NCI-H1092 treated with DMSO at 0.1 percent for 48 hours (cell line): Measurements from ENCODE around the gene ERAP2.
"Not testable (repeated sequence)": the region's sequence is repeated elsewhere in the genome, so short reads cannot be mapped to it uniquely, and the experiment has no call there.

Source experiments
- DNase-seq: peaks from one replicate; lab custom pipeline; 2025; lab: John Stamatoyannopoulos, UW

Gene ERAP2, protein sequence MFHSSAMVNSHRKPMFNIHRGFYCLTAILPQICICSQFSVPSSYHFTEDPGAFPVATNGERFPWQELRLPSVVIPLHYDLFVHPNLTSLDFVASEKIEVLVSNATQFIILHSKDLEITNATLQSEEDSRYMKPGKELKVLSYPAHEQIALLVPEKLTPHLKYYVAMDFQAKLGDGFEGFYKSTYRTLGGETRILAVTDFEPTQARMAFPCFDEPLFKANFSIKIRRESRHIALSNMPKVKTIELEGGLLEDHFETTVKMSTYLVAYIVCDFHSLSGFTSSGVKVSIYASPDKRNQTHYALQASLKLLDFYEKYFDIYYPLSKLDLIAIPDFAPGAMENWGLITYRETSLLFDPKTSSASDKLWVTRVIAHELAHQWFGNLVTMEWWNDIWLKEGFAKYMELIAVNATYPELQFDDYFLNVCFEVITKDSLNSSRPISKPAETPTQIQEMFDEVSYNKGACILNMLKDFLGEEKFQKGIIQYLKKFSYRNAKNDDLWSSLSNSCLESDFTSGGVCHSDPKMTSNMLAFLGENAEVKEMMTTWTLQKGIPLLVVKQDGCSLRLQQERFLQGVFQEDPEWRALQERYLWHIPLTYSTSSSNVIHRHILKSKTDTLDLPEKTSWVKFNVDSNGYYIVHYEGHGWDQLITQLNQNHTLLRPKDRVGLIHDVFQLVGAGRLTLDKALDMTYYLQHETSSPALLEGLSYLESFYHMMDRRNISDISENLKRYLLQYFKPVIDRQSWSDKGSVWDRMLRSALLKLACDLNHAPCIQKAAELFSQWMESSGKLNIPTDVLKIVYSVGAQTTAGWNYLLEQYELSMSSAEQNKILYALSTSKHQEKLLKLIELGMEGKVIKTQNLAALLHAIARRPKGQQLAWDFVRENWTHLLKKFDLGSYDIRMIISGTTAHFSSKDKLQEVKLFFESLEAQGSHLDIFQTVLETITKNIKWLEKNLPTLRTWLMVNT

DNA sequence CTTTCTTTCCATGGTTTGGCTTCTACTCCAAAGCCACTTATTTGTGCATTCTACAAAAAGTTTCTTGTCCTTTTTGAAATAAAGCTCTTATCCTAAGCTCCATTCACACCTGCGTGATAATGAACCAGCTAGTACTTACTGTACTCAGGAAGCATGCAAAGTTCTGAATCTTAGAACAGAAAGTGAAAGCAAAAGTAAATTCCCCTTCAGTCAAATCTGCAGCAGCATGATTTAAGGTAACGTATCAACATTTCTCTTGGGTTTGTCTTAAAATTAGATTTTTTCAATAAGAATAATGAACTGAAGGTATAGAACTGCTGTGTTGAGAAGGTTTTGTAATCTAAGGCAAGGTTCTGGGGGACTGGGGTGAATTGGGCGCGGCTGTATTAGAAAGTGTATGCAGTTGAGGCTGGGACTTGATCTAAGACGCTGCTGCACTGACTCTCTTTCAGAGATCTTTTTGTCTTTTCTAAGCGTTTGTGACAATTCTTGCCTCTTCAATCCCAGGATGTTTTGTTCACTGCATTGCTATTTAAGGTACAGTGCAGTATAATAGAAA is at the start of gene ERAP2:
Gene ERAP2, plus strand, starts transcription at position 209 of the 559 bp plus-strand sequence. CDS start 3,186 bp downstream, outside the sequence.
- DNase-seq: peak; percentile 29

DNA sequence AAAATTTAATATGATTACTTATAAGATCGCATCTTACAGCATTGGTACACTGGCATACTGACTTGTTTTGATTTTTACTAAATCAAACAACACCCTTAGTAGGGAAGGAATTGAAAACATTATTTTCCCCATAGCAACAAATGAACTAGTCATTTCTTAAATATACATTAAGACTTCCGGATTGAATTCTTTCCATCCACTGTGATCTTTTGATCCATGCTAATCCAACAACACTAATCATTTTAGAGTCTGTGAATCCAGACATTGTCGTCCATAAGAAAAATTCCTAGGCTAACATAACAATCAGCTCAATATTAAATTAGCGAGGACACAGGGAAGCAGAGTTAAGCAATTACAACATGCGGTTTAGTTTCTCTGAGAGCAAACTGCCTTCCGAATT is 47.0 kb upstream of the ERAP2 start:
- no peak for DNase-seq

DNA sequence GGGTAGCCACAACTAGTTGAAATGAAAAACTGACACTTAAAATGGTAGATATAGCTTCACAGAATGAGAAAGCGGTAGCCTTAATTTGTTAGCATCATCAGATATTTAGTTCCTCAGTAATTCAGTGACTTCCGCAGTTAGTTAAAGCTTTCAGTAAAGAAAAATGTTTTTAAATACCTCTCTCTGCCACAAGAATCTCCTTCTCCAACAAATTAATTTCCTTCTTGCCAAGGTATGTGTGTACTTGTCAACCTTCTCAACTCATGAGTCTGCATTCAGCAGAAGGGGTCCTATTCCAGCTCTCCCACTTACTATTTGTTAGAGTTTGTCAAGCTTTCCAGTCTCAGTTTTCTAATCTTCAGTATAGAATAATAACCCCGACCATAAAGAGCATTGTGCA is 42.3 kb upstream of the ERAP2 start:
- DNase-seq: no peak

DNA sequence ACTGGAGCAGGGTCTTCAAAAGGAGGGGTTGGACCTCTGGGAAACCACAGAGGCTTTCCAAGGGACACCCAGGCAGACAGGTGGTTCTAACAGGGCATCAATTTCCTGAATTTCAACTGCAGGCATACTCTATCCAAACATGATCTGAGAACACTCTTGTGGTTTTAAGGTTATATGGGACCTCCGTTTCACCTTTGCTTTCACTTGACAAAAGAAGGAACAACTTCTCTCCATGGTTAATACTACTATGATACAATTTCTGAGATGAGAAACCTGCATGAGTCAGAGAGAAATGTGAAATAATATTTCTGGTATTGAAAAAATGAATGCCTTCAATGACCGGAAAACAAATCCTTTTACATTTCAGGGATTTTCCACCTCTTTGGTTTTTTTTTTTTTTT is 40.5 kb upstream of the ERAP2 start:
- DNase-seq: no peak

DNA sequence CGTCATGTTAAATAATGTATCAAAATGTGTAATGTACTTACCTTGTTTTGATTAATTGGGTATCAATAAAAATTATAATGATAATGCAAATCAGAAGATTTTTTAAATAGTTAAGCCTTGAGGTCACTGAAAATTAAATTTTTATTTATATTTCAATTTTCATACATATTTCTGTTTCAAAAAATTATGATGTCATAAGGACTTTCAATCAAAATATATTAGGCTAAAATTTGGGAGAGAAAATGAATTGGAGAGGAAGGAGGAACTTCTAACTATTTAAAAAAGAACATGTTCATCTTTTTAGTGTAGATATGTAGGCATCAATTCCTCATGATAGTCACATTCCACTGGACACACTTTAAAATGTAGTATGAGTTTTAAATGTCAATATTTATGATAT is 39.5 kb upstream of the ERAP2 start:
- DNase-seq: no peak

DNA sequence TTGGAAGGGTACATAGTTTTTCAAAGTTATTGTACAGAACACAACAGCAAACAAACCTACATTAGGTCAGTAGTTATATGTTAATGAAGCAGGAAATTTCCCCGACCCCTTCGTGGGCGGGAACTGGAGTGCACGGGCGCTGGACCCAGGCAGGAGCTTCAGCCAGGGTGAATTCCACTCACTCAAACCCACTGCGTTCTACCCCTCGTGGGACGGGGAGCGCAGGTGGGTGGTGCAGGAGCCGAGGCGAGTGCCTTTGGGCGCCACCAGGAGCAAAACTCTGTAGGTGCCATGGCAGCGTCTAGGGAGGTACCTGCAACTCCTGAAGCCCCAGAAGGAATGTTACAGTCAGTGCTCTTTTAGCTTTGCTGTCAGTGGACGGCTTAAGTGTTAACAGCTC is 39.0 kb upstream of the ERAP2 start:
- DNase-seq: no peak

DNA sequence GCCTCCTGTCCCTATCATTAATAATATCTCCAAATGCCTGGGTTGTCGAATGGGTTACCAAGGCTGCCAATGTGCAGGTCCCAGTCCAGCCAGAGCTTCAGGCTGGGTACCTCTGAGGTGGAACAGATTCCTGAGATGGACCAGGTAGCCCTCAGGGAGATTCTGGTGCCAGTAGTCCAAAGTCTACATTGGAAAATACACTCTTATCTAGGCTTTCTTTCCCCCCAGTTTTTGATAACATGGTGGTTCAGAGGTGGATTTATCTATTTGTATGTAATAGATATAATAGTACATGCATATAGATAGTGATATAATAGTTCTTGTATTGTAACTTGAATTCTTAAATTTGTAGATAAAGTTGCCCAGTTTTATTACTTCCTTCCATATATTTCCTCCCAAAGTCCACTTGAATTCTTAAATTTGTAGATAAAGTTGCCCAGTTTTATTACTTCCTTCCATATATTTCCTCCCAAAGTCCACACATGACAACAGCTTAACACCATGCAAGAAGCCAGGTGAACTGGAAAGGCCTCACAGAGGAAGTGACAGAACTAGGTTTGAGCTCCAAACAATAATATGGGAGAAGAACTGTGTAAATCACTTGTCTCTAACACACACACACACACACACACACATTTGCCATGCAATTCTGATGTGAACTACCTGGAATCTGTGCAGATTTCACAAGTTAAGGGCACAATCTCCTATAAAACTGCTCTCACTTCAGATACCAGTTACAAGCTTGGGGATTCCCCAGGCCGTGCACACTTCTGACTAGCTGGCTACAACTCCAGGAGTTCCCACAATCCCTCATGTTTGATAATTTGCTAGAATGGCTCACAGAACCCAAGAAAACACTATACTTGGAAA is 37.9 kb upstream of the ERAP2 start:
- no peak for DNase-seq

DNA sequence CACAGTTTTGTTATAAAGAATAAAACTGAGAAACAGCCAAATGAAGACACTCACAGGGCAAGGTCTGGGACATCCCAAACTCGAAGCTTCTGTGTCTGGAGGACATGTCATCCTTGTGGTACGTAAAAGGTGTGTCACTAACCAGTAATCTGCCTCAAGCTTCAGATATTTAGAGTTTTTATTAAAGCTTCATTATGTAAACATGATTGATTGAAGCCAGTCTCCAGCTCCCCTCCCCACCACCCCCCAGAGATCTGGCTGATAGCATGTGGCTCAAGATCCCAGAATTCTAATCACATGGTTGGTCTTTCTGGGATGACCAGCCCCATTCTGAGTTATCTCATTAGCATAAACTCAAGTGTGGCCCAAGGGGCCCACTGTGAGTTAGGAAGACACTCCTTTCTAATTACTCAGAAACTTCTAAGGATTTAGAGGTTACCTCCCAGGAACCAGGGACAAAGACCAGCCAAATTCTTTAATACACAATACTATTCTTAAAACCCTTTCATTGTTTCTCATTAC is 37.2 kb upstream of the ERAP2 start:
- DNase-seq: no peak

DNA sequence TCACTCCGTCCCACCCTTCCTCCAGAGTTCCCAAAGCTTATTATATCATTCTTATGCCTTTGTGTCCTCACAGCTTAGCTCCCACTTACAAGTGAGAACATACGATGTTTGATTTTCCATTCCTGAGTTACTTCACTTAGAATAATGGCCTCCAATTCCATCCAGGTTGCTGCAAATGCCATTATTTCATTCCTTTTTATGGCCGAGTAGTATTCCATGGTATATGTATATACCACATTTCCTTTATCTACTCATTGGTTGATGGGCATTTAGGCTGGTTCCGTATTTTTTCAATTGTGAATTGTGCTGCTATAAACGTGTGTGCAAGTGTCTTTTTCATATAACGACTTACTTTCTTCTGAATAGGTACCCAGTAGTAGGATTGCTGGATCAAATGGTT is 34.4 kb upstream of the ERAP2 start:
- not testable (repeated sequence) for DNase-seq

DNA sequence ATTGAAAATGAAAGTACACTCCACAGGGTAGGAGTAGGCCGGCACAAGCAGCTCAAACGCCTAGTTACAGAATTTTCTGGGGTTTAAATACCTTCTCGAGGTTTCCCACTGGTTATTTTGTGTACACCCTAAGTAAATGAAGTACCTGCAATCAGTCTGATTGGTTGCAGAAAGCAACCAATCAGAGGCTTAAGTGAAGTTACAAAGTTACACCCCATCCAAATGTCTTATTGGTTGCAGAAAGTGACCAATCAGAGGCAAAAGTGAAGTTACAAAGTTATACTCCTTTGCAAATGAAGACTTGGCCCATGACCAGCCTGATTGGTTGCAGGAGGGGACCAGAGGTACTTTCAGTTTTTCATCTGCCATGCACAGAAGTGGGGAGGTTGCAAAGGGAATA is 33.2 kb upstream of the ERAP2 start:
- DNase-seq: no peak

DNA sequence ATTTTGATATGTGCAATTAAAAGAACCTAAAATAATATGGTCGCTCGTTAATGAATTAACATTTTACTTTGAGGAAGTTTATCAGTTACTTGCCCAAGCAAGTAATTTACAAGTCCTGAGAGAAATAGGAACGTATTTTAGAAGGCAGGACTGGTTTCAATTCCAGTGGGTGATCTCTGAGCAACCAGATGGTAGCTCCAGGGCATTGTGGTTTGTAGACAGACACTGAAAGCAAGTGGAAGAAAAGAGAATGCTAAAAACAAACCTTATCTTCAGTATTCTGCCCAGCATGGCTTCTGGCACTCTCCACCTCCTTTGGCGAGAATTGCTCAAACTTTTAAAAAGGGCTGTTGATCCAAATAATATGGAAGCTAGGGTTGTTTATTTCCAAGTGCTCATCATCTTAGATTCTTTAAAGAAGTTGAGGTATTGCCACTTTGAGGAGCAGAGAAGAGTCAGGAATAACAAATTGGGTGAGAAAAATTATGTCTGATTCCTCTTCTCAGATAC is 31.8 kb upstream of the ERAP2 start:
- no peak for DNase-seq

DNA sequence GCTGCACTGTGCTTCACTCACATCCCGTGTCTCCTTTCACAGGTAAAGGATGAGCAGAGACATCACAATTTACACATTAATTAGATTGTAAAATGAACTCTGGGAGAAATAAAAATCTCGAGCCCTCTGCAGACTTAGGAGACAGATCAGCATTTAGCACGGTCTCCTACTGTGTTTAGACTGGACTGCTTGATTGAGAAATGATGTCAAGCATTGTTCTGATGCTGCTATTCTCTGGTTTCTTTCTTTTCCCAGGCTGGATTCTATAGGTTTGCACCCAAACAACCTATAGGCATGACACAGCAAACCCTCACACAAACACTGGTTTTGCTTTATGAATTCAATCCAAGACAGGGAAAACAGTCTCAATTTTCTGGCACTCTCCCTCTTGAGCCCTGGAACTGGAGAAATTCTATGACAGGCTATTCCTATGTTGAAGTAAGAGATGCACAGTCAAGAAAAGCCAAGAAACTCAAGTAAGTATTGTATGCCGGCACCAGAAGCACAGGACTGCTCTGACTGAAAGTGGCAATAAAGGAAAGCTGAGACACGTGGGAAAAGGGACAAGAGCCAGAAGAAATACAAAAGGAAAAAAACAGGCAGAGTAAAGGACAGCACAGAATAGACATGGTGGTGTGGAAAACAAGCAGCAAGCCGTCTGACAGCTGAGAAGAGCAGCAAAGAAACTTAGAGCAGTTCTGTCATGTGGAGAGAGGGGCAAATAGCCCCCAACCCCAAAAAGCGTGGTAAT is 24.8 kb upstream of the ERAP2 start:
- no peak for DNase-seq

DNA sequence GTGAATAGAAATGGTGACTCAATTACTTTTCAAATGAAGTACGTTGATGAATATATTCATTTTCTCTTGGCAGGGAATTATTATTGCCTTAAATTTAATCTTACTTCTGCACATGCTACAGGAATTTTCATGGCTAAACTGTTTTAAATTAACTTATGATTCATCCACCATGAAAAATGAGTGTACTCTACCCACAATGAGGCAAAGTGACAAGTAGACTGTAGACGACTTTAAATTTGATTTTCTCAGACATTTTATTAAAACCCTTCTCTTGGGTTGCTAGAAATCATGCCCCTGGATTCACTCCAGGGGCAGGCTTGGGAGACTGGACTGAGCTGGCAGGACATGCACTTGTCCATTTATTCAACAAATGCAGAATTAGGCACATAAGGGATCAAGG is 23.5 kb upstream of the ERAP2 start:
- DNase-seq: no peak

DNA sequence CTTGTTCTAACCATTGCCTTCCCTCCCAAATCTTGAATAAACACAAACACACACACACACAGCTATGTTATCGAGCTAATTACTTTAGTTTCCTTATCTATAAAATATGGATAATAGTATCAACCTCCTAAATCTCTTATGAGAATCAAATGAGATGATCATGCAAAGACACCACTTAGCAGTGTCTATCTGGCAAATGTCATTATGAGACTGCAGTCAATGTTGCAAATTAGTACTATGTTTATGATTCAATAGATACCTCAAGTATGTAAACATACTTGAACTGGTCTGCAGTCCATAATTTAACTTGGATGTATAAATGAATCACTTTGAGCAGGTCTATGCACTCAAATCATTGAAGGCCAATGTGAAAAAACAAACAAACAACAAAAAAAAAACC is 22.2 kb upstream of the ERAP2 start:
- no peak for DNase-seq

DNA sequence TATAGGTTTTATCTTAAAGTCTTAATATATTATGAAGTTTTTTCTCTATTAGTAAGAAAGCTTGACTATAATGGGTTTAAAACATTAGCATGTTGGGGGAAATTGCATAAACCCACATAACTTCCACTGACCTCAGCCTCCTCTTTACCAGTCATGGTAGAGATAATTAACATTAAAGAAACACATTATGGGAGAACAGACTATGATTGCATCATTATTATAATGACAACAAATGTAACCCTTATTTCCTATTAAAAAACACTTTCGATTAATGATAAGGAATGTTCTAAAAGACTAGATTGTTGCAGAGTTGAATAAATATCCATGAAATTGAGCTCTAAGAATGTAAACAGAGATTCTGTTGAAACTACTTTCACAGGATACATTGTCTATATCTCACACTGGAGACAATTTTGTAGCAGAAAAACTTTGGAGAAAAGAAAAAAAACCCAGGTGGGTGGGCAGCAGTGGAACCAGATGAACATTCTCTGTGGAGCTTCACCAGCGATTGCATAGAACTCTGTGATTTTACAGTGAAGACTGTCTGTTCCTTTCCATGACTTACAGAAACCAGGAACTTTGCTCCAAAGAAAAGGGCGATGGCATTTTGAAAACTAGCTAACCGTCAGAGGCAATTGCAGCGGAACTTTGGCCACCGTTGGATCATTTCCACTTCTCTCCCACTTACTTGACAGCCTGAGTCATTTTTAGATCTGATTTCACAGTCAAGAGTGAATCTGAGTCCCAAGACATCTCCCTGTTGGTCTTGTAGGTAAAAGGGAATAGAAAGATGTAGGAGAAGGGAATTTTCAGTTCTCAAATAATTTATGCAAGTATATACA is 21.0 kb upstream of the ERAP2 start:
- no peak for DNase-seq

DNA sequence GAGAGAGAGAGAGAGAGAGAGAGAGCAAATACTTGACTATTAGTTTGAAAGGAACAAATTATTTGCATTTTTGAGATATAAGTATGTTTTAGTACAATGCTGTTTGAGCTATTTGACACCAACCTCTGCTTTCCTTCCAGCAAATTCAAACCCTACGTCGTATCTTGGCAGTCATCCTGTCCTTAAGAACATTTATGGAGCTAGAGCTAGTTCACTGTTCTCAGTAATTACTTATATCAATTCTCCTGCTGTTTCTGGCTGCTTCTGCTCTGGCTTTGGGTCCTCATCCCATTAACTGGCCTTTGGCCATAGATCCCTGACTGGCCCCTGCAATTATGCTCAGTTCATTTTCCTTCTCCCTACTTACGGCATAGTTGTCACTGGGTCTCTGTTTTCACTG is 19.9 kb upstream of the ERAP2 start:
- DNase-seq: peak; percentile 7

DNA sequence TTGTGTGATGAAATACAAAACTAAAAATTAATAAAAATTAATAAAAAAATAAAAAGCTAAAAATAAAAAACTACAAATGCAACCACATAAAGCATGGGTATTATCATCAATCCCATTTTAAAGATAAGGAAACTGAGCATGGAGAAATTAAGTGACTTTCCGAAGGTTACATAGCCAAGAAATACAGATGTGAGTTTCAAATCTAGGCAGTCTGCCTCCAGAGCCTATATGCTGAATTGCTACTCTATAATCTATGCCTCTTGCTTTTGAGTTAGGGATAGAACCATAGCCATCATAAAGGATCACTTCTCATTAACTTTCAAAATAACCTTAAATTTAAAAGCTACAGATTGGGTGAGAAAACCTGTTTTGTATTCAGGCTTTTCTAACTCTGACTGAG is 18.8 kb upstream of the ERAP2 start:
- DNase-seq: no peak

DNA sequence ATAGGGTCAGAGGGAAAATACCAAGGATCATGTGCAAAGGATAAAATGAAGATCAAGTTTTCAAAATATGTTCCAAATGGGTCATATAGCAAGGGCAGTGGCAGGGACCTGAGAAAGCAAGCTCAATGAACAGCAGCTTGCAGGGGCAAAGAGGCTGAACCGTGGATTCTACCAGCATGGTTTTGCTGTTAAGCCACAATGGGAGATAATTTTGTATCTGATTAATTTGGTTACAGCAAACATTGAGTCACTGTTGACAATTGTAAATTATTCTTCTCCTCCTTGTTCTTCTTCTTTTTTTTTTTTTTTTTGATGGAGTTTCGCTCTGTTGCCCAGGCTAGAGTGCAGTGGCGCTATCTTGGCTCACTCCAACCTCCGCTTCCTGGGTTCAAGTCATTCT is 18.4 kb upstream of the ERAP2 start:
- DNase-seq: no peak

DNA sequence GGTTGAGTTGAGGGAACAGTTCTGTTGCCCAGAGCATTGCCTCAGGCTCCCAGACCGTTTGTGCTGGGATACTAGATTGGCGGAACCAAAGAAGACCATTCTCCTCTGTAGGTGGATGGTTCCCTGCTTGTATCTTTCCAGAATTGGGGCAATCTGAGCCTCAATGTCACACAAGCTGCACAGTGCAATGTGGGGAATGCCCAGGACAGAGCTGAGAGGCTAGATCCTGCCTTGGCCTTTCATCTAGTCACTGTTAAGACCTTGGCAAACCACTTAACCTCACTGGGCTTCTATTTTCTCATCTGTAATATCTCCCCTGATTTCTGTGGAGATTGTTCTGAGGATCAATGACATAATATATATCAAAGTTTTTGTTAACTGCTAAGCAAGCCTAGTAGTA is 16.9 kb upstream of the ERAP2 start:
- DNase-seq: no peak

DNA sequence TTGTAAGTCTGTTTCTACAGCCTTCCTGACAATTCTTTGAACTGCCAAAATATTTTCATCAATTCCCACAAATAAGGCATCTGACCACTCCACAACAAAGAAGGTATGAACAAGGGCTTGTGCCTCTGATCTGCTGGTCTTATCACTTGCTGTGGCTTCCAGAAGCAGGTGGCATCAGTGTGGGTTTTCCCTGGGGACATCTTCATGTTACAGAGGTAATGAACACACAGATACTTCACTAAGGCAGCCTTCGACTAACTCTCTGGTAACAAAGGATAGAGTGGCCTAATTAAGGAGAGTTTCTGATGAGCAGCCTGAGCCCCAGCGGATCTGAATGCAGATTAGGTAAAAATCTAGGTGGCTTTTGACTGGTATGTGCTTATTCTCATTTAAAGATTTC is 15.2 kb upstream of the ERAP2 start:
- DNase-seq: peak; percentile 41
